HFF-Myc (cell line): ENCODE measurements around the gene SMARCD1.

Source experiments
- DNase-seq: peaks from one replicate; pipeline ENCODE4 v3.0.0-alpha.2; 2011; ENCODE audit warnings: low read depth; ENCODE audit errors: extremely low read depth
- H3K4me3 ChIP-seq: replicated peaks from 2 replicates; pipeline ENCODE4 v1.5.1; 2011; ENCODE audit warnings: low read depth, mild to moderate bottlenecking, control low read depth, low read length
- CTCF ChIP-seq: IDR thresholded peaks from 2 replicates; pipeline ENCODE4 v1.5.1; 2012; ENCODE audit warnings: mild to moderate bottlenecking, low read depth, low read length, control low read depth; ENCODE audit errors: missing control alignments

SMARCD1 gene

DNA sequence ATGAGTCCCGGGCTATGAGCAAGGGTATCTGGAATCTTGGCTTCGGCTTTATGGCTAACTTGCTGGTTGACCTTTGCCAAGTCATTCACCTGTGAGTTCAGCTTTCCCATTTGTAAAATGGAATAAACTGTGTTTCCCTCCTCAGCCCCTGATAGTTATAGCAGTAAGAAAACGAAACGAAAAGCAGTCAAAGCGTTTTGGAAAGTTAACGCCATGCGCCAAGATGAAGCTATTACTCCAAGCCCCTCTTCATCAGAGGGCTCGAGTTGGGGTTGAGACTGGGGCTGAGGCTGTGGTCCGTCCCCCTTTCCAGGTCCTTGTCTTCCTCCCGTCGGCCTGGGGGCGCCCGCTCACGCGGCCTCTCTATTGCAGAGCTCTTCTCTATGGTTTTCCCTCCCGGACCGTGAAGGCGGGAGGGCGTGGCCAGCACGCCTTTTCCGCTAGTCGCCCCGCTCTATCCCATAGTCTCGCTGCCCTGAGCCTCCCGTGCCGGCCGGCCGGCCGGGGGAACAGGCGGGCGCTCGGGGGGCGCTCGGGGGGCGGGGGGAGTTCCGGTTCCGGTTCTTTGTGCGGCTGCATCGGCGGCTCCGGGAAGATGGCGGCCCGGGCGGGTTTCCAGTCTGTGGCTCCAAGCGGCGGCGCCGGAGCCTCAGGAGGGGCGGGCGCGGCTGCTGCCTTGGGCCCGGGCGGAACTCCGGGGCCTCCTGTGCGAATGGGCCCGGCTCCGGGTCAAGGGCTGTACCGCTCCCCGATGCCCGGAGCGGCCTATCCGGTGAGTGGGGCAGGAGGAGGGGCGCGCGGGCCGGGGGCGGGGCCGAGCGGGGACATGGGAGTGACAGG is at the start of gene SMARCD1:
Gene SMARCD1 (plus strand): TSS at position 568 of the 840 bp plus-strand sequence. CDS start 28 bp downstream, at position 596.
- peak; percentile 73 for DNase-seq
- TF ChIP-seq CTCF, result peak; percentile 52
- H3K4me3 ChIP-seq, result peak within 1 kb of the TSS; percentile 66

DNA sequence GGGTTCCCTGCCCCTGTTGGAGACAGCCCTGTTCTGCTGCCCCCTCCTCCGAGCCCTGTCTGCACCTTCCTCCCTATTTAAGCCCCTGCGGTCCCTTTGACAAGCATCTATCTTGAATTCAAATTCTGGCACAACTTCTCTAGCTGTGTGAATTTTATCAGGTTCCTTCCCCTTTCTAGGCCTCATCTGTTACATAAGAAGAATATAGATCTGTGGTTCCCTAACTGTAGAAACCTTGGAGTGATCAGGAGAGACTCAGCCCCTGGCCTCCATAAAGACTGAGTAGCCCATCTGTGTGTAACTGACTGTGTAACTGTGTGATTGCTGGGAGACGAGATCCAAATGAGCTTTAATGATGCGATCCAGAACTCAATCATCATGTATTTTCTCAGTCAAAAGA is 46.8 kb upstream of the SMARCD1 start:
- TF ChIP-seq CTCF, result no peak
- no peak overlapping the region for H3K4me3 ChIP-seq
- no peak for DNase-seq

DNA sequence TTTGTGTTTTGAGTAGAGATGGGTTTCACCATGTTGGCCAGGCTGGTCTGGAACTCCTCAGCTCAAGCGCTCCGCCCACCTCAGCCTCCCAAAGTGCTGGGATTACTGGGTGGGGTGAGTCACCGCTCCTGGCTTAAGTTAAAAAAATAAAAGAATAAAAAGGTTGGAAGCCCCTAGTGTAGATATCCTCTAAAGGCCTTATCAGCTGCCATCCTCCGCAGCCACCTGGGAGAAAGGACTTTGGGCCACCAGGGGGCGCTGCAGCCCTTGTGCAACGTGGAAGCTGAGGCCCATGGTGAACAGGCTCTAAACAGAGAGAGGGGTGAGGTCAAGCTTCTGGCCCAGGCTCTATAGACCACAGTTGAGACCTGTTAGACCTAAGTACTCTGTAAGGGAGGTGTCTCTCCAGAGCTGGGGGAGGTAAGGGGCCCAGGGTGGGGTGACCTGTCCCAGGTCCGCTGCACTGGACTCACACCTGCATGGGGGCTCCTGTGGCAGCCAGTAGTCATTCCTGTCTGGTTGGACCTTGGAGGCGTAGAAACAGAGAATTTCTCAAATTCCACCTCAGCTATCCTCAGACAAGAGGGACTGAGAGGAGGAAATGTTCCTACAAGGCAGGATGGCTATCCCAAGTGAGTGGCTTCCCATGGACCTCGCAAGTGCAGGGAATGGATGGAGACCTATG is 45.8 kb upstream of the SMARCD1 start:
- no peak overlapping the region for H3K4me3 ChIP-seq
- peak; percentile 94 for TF ChIP-seq CTCF
- no peak for DNase-seq

GRCh38 chr12:50040657-50041056 is 44.5 kb upstream of the SMARCD1 start:
- no peak for DNase-seq
- no peak overlapping the region for H3K4me3 ChIP-seq
- TF ChIP-seq CTCF, result no peak

GRCh38 chr12:50041062-50041860 is 43.9 kb upstream of the SMARCD1 start:
- no peak overlapping the region for H3K4me3 ChIP-seq
- no peak for TF ChIP-seq CTCF
- no peak for DNase-seq

- H3K4me3 ChIP-seq, result no peak overlapping the region
- TF ChIP-seq CTCF, result no peak
- DNase-seq, result no peak
These were observed 43.2 kb upstream of the SMARCD1 start for GRCh38 chr12:50041962-50042361.
